HepG2 (cell line): ENCODE results near the gene SNX24. TPM values are rescaled to one million over a fixed set of nuclear protein-coding genes. Genes with fewer than 3 reads are reported as not detected.

ENCODE experiments used
- BATF2 ChIP-seq: sonication (generic); formaldehyde crosslinking; IDR thresholded peaks from 2 replicates; pipeline ENCODE4 v1.8.0; 2022; ENCODE audit warnings: mild to moderate bottlenecking, missing genetic modification reagents, moderate library complexity
- CBFB ChIP-seq: sonication (generic); formaldehyde crosslinking; IDR thresholded peaks from 2 replicates; pipeline ENCODE4 v1.4.0; 2020; ENCODE audit warnings: missing genetic modification reagents
- CBX1 ChIP-seq: IDR thresholded peaks from one replicate; pipeline ENCODE4 v1.6.1; 2016; ENCODE audit warnings: antibody characterized with exemption, low read depth
- CREB1 ChIP-seq, 2 experiments: fragments of 450-650 bp in 1 of 2; IDR thresholded peaks; 2 replicates each; pipeline ENCODE4 v1.6.1; 2016 to 2017; ENCODE audit warnings: control low read depth in 1 of 2, mild to moderate bottlenecking in 1 of 2, missing compliant biosample characterization in 1 of 2, missing genetic modification characterization in 1 of 2
- DBP ChIP-seq: sonication (generic); formaldehyde crosslinking; IDR thresholded peaks from 2 replicates; pipeline ENCODE4 v1.4.0; 2020; ENCODE audit warnings: missing genetic modification reagents; ENCODE audit errors: not compliant biosample characterization
- JARID2 ChIP-seq: sonication (generic); formaldehyde crosslinking; IDR thresholded peaks from 2 replicates; pipeline ENCODE4 v1.8.1; 2023; ENCODE audit warnings: missing genetic modification reagents, inconsistent platforms; ENCODE audit not compliant: insufficient replicate concordance
- KLF16 ChIP-seq, 2 experiments: sonication (generic) in 1 of 2; formaldehyde crosslinking in 1 of 2; IDR thresholded peaks; 2 replicates each; pipeline versions ENCODE4 v1.6.1 to v1.8.0; 2016 to 2023; ENCODE audit warnings: missing genetic modification reagents in 2 of 2, missing compliant biosample characterization in 1 of 2
- NFYC ChIP-seq: IDR thresholded peaks from 2 replicates; pipeline ENCODE4 v1.6.1; 2016; ENCODE audit warnings: missing genetic modification reagents, missing compliant biosample characterization
- PCBP1 ChIP-seq: fragments of 200-400 bp; formaldehyde crosslinking; IDR thresholded peaks from 2 replicates; pipeline ENCODE4 v1.6.1; 2017; ENCODE audit warnings: mild to moderate bottlenecking, low read depth, low read length, borderline replicate concordance
- RARG ChIP-seq: sonication (generic); formaldehyde crosslinking; IDR thresholded peaks from 2 replicates; pipeline ENCODE4 v1.4.0; 2020; ENCODE audit warnings: low read depth, mild to moderate bottlenecking, missing genetic modification reagents
- RXRB ChIP-seq: IDR thresholded peaks from 2 replicates; pipeline ENCODE4 v1.6.1; 2016; ENCODE audit warnings: borderline replicate concordance, missing genetic modification reagents, missing compliant biosample characterization
- SYNCRIP ChIP-seq: fragments of 200-400 bp; formaldehyde crosslinking; IDR thresholded peaks from 2 replicates; pipeline ENCODE4 v1.6.1; 2018; ENCODE audit warnings: mild to moderate bottlenecking, low read depth, low read length; ENCODE audit not compliant: insufficient read depth
- UBTF ChIP-seq: sonication (generic); formaldehyde crosslinking; IDR thresholded peaks from 2 replicates; pipeline ENCODE4 v1.4.0; 2020; ENCODE audit warnings: mild to moderate bottlenecking, missing genetic modification reagents
- ZBTB7B ChIP-seq: sonication (generic); formaldehyde crosslinking; IDR thresholded peaks from 2 replicates; pipeline ENCODE4 v1.4.0; 2020; ENCODE audit warnings: missing genetic modification reagents
- ZNF12 ChIP-seq: sonication (generic); formaldehyde crosslinking; IDR thresholded peaks from 2 replicates; pipeline ENCODE4 v1.5.0; 2020; ENCODE audit warnings: missing genetic modification reagents
- ZNF484 ChIP-seq: sonication (generic); formaldehyde crosslinking; IDR thresholded peaks from 2 replicates; pipeline ENCODE4 v1.5.1; 2020; ENCODE audit warnings: mild to moderate bottlenecking, low read depth, missing genetic modification reagents, borderline replicate concordance
- ZNF574 ChIP-seq: sonication (generic); formaldehyde crosslinking; IDR thresholded peaks from 2 replicates; pipeline ENCODE4 v1.4.0; 2020; ENCODE audit warnings: missing genetic modification reagents
- ZNF883 ChIP-seq: sonication (generic); formaldehyde crosslinking; IDR thresholded peaks from 2 replicates; pipeline ENCODE4 v1.5.1; 2020; ENCODE audit warnings: mild to moderate bottlenecking, missing genetic modification reagents; ENCODE audit errors: not compliant biosample characterization
- ZSCAN20 ChIP-seq: sonication (generic); formaldehyde crosslinking; IDR thresholded peaks from 2 replicates; pipeline ENCODE4 v1.4.0; 2020; ENCODE audit warnings: missing genetic modification reagents, mild to moderate bottlenecking, borderline replicate concordance
- ZSCAN29 ChIP-seq: sonication (generic); formaldehyde crosslinking; conservative IDR thresholded peaks from 2 replicates; pipeline ENCODE4 v1.4.0; 2020; ENCODE audit warnings: mild to moderate bottlenecking, missing genetic modification reagents
- polyA plus RNA-seq, 8 experiments: library from polyadenylated mRNA; depleted of rRNA in 3 of 8; stranded (reverse) in 7 of 8; unstranded in 1 of 8; fragments of >200 nt; fragmentation: Illumina TruSeq in 4 of 8; extraction: Trizol in 4 of 8; gene quantifications; 2 replicates each; pipeline versions ENCODE4 v1.2.1 to v1.2.3, GENCODE V29; 2011 to 2016; ENCODE audit warnings: low read depth in 4 of 8, missing spikeins in 1 of 8, mixed read lengths in 1 of 8; ENCODE audit not compliant: insufficient read depth in 1 of 8
- total RNA-seq, 5 experiments: library from RNA; depleted of rRNA; stranded (reverse); fragments of >200 nt; fragmentation: Illumina TruSeq; extraction: Trizol; gene quantifications; 2 replicates each; pipeline ENCODE4 v1.2.3, GENCODE V29; 2016; ENCODE audit warnings: low read depth in 1 of 5

The SNX24 gene
- total and polyA plus RNA-seq, 2 of the 13 experiments (the other 11 are each of a cell fraction or from before 2014, with no cell fraction given): 7.2 to 23.7 TPM

- TF ChIP-seq UBTF (CRISPR knock-in tag): no peak
- TF ChIP-seq CREB1 (IDR thresholded peaks at IDR 0.05): no peak
- no peak for TF ChIP-seq CREB1 (CRISPR knock-in tag; IDR thresholded peaks at IDR 0.05)
- TF ChIP-seq KLF16 (CRISPR knock-in tag; IDR thresholded peaks at IDR 0.05): 0 out of 4 replicates have a peak, but pooled peaks of 1 of the 2 experiments have one; percentile 3
- TF ChIP-seq ZSCAN29 (CRISPR knock-in tag): no peak
- TF ChIP-seq CBFB (CRISPR knock-in tag): no peak
- no peak for TF ChIP-seq ZSCAN20 (CRISPR knock-in tag)
- TF ChIP-seq ZNF484 (CRISPR knock-in tag): no peak
- no peak for TF ChIP-seq ZNF12
- peak; percentile 31; the same call in 1 of the 2 replicates for TF ChIP-seq RXRB (CRISPR knock-in tag)
- TF ChIP-seq ZNF883 (CRISPR knock-in tag): no peak
- TF ChIP-seq CBX1: no peak
- TF ChIP-seq PCBP1: no peak
- no peak for TF ChIP-seq JARID2
- 0 out of 2 replicates have a peak, but pooled peaks have one; percentile 18 for TF ChIP-seq RARG
- TF ChIP-seq NFYC: no peak
- no peak for TF ChIP-seq DBP (CRISPR knock-in tag)
- no peak for TF ChIP-seq ZNF574 (CRISPR knock-in tag)
- TF ChIP-seq ZBTB7B: 0 out of 2 replicates have a peak, but pooled peaks have one; percentile 7
- TF ChIP-seq BATF2: no peak
- no peak for TF ChIP-seq SYNCRIP
These were observed 1.1 kb upstream of the SNX24 start (continued) for GRCh38 chr5:122844136-122844909.
